Activated CD8-positive, alpha-beta memory T cell treated with anti-CD3 and anti-CD28 coated beads for 1 hour (primary cell): ENCODE data around the gene ANK3.

Experiments used
- DNase-seq, 2 donors: peaks; one replicate each; pipeline ENCODE4 v3.0.0-alpha.2; 2020; ENCODE audit warnings: low read depth in 1 of 2; ENCODE audit errors: extremely low read depth in 1 of 2

Gene ANK3

DNA sequence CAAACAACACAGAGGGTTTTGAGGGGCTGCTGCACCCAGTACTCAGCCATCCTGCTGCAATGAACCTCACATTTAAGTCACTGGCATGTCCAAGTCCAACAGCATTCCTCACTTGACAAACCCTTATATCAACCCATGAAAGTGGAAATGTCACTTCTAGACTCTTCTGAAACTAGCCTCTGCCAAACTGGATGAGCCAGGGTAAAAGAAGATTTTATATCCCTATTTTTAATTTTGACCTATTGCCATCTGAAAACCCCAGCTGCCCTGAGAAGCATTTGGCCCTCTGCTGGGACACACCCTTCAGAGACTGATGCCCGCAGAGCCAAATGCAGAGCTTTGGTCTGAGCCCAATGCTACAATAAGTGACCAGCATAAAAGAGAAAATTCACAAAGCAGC, 201.1 kb downstream of the ANK3 start:
- DNase-seq: no peak

DNA sequence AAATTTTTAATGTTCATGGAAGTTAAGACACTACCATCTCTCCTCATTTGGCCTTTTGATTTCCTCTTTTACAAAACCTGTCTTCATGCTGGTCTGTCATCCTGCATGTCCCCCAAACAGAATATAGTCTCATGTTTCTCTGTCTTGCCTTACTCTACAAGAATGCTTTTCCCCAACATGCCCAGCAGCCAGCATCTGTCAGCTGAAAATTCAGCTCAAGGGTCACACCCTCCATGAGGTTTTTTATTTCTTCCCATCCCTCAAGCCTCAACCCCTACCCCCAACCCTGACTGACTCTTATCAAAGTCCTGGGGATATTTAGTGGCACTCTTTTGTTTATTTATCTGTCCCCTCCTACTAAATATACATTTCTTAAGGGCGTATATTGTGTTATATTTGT, 202.0 kb downstream of the ANK3 start:
- DNase-seq: no peak

DNA sequence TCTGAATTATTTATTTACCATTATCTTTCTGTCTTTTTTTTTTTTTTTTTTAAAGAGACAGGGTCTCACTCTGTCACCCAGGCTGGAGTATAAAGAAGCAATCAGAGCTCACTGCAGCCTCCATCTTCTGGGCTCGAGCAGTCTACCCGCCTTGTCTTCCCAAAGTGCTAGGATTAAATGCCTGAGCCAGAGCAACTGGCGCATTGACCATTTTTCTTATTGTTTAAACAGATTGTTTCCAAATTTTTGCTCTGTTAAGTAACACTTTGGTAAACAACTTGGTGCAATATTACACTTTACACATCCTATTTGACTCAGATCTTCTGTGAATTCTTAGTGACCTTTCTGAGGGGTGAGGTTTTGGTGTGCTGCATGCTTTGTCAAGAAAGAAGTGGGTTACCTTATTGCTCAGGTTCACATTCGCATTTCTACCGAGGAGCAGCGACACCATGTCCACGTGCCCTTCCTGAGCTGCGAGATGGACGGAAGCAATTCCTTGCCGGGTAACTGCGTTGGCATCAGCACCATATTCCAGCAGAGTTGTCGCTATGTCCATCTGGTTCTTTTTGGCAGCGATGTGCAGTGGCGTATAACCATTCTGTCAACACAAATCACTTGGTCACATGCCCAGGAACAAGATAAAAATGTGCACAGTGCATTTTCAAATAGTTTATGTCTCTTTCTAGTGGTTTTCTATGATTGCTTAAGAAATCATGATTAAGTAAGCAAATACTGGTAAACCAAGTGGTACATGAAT, 203.2 kb downstream of the ANK3 start:
- no peak for DNase-seq

DNA sequence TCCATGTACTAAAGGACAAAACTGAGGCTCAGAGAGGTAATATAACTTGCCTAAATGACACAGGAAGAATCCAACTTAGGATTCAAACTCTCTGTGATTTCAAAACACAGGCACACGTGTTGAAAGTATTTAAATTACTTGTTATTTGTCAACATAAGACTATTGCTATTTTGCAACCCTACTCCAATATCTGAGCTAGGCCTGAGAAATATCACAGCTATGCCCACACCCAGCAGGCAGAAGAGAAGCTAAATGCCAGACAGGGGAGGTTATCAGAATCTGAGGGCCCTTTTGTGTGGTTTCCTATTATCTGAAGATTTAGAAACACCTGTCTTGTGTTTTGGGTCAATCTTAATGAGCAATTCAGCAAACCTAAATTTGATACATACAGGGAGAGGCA, 204.3 kb downstream of the ANK3 start:
- no peak for DNase-seq

DNA sequence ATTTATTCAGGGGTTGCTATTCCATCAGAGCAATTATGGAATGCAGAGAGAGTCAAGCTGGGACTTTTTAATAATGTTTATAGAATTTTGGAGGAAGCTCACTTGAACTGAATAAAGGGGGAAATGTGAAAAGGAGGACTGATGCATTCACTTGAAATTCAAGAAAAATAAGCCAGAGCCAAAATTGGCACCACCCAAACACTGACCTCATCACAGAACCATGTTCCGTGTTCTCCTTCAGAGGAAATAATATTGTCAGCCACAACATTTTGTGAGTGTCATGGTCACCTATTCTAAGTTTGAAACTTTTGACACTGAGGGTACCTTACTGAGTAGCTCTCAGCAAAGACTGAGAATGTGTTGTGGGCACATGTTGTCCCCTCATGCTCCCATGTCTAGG, 207.0 kb downstream of the ANK3 start:
- DNase-seq: no peak

DNA sequence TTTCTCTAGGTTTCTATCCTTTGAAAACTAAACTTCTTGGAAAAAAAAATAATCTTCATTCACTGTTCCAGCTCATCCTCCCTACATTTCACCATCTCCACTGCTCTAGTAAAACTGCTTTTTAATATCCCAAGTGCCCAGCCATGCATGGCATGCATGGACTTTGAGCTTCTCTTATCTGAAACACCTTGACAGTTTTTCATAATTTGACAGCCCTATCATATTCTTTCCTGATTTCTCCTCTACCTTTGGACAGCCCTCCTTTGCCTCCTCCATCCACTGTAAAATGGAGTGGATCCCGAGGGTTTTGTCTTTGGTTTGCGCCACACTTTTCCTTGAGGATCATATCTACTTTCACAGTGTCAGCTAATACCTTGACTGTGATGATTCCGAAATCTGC, 212.8 kb downstream of the ANK3 start:
- no peak for DNase-seq

DNA sequence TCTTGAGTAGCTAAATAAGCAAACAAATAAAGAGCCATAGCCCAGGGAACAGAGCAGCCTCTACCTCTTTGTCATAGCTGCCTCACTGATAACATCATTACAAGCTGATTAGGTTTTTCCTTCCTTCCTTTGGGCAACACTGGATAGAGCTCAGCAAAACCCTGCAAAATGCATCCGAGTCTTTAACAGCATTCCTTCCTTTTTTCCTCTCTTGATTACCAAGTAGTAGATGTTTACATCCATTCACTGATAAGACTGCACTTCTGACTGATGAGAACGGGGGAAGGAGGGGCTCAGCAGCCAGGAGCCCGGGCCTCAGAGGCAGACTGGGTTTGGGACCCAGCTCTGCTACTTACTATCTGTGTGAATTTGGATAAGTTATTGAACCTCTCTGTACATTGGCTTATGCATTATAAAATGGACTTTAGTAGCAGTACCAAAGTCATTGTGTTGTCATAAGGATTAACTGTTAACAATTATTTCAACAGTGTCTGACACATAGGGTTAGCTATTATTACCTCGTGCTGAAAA, 214.2 kb downstream of the ANK3 start:
- no peak for DNase-seq

DNA sequence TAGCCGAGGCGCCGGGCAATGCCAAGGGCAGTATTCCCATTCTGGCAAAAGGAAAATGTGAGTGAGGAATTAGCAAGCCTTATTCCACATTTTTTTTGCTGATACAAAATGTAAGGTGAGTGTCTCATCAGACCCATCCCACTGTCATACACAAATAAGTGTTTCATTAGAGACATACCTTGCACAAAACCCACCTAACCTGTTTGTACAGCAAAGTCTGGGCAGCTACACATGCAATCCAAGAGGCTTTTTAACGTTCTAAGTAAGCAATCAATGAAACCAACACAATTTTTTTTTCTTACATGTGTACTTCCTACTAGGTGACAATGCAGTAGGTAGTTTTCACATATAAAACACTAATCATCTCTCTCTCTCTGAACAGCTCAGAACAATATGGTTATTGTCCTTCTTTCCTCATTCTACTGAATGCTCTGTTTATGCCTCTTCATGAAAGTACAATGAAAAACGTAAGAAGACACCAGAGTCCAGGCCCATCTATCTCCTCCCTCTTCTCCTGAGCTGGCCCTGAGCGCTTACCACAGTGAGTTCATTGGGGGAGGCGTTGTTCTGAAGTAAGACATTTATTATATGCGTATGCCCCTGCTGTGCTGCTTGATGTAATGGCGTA, 217.2 kb downstream of the ANK3 start:
- DNase-seq: no peak

DNA sequence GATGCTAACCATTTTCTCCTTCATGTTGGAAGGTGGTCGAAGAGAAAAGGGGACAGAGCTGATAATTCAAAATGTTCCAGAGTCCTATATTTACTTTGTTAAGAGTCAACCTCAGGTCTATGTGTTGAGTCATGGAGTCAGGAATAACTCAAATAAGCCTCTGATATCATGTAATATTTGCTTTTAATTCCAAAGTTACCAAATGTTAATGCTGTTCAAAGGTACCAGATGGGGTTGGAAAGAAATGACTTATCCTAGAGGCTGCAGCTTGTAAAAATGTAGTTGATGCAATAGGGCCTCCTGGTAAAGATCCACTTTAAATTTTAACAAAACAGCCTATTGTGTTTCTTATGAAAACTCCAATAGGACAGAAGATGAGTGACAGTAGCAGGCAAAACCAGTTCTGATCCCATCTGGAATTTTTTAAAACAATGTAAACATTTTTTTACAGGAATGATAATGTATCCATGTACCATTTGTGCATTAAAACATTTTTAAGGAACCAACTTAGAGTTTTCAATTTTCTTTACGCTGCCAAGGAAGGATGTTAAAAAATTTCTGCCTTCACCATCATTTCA, 218.2 kb downstream of the ANK3 start:
- no peak for DNase-seq

DNA sequence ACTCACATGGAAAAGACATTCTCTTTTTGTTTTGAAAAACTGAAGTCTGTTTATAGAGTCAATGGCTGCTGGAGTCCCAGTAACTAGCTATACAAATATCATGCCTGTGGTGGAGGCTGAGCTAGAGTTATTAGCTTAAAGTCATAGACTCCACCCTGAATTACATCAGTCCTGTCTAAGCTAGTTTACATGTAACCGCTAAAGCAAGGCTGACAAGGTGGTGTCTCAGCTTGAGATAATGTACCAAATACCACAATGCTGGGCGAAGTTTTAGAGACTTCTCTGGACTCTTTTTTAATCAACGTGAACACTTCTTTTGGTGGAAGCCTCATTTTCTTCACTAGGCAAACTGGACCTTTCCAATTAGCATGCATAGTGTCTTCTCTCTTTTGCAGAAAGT, 219.4 kb downstream of the ANK3 start:
- no peak for DNase-seq

DNA sequence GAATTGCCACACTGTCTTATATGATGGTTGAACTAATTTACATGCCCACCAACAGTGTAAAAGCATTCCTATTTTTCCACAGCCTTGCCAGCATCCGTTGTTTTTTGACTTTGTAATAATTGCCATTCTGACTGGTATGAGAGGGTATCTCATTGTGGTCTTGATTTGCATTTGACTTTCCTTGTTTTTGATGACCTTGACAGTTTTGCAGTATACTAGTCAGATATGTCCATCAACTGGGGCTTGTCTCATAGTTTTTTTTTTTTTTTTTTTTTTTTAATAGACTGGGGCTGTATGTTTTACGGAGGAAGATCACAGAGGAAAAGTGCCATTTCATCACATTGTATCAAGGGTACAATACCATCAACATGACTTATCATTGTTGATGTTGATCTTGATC, 220.6 kb downstream of the ANK3 start:
- DNase-seq: no peak

DNA sequence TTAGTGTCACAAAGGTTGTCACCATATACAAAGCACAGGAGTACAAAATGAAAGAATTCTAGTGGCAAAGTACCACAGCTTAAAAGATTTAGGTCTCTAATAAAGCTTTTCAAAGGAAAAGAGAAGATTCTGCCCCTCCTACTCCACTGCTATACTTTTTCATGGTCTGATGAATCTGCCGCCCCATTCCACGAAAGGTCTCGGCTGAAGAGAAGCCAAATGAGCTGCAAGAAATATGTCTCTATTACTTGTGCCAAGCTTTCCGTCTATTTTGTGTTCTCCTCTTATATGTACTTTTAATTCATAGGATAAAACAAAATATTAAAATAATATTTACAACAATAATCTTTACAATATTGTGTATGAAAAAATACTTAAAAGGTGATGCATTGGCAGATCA, 222.6 kb downstream of the ANK3 start:
- no peak for DNase-seq

DNA sequence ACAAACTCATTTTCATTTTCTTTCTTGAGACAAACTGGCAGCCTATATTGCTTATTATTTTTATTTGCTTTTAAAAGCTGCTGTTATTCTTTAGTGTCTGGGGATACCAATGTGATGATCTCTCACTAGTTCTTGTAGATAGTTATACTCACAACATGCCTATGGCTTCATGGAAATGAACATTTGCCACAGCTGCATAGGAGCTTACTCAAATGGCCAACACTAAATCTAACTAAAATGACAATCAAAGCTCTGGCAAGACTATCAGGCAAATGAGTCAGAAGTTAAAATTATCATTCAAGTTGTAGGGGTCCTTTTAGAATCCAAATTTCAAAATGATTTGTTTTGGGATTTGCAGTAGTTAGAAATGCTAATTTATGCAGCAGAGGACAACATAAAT, 225.9 kb downstream of the ANK3 start:
- DNase-seq: no peak

DNA sequence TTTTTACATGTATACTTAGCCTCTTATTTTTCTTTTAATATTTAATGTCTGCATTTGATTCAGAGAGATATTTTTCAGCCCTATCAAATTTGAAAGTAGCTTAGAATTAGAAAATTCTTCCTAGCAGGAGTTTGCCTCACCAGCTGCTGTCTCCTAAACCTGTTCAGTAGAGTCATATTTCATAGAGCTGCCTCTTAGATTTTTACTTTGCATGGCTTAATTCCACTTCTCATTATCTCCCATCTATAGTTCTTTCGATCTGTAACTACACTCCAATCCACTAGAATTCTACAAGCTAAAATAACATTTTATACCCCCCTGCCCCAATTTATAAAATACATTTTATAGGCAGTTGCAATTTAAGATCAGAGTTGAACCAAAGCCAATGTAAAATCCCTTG, 227.0 kb downstream of the ANK3 start:
- no peak for DNase-seq

DNA sequence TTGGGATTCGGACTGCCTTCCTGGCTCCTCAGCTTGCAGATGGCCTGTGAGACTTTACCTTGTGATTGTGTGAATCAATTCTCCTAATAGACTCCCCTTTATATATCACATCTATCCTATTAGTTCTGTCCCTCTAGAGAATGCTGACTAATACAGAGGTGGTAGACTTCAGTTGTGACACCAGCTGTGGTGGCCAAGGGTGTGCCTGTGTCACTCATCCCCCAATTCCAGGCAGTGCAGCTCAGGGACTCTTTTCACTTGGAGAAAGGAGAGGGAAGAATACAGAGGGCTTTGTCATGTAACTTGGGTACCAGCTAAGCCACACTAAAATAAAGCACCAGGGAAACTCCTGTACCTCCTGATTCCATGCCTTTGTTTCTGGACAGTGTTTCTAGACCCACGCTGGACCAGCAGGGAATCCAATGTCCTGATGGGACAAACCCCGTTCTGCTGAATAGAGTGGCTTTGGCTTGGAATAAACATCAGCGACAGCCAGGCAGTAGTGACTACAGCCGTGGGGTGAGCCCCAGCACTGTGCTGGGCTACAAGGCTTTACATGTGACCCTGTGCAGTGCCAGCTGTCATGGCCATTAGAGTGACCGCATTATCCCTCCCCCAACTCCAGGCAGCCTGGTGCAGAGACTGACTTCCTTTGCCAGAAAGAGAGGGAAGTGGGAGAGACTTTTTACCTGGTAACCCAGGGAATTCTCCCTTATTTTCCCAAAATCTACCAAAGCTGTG, 233.6 kb downstream of the ANK3 start:
- DNase-seq: no peak

DNA sequence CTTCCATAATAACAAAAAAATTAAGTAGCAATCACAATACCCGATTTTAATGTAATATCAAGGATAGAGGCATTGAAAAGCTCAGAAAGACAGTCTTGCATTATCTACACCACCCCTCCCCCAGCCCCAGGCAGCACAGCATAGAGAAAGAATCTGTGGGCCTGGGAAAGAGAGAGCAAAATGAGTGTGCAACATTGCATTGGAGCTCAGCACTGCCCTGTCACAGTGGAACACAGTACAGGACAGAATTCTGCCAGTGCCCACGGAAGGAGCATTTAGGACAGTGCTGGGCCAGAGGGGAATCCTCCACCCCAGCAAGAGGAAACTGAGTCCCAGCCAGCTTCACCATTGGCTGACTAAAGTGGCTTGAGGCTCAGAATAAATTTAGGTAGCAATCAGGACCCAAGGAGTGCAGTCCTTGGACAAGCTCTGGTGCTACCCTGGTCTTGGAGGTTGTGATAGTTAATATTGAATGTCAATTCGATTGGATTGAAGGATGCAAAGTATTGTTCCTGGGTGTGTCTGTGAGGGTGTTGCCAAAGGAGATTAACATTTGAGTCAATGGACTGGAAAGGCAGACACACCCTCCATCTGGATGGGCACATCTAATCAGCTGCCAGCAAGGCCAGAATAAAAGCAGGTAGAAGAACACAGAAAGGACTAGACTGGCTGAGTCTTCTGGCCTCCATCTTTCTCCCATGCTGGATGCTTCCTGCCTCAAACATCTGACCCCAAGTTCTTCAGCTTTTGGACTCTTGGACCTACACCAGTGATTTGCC, 234.4 kb downstream of the ANK3 start:
- DNase-seq: no peak

DNA sequence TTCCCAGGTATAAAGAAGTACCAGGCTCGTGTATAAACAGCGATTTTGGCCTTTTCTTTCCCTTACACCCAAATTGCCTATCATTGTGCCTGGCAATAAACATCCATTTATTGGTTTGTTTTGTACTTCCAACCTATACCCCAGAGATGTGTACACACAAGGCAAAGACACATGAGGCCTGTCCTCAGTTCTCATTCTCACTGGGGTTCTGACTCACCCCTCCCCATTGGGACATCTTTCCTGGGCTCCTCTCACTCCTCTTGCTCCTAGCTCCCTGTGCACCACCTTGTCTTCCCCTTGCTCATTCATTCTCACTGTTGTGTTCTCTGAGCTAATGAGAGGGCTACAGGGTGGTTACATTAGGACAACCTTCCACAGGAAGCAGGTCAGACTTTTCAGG, 240.7 kb downstream of the ANK3 start:
- no peak for DNase-seq

DNA sequence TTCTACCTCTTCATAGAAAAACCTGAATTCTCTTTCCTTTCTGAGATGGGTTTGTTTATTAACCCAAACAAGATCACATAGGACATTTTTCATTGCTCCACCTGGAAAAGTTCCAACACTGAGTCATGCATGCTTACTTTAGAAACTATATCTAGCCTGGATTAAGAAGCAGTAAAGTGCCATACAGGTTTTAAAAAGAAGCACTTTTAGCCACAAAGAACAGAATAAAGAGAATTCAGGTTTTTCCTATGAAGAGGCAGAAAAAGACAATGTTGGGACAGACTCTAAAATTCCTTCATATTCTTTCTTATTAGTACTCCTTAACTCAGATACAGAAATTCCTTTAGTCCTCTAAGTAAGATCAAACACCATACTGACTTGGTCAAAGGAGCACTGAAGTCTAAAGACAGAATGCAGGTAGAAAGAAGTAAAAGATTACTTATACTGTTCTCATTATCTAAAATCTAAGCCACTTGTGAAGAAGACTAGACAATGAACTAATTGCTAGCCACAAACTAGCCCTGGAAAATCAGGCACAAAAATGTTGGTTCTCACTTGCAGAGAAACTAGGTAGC, 241.3 kb downstream of the ANK3 start:
- no peak for DNase-seq

DNA sequence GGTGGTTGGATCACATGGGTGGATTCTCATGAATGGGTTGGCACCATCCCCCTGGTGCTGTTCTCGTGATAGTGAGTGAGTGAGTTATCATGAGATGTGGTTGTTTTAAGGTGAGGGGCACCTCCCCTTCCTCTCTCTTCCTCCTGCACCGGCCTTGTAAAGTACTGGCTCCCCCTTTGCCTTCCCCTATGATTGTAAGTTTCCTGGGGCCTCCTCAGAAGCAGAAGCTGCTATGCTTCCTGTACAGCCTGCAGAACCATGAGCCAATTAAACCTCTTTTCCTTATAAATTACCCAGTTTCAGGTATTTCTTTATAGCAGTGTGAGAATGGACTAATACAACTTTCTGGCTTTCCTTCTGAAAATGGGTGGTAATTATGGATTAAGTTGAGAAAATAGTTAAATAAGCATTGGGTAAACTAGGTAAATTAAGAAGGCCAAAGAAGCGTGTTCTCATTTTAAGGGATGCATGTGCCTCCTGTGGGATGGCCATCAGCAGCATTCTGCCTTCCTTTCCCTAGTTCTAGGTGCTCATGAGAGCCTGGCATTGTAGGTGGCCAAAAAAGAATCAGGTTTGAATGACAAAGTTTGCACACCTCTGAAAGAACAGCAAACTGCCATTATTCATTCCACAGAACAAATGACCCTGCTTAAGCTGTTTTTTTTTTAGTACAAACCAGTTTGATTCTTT, 242.0 kb downstream of the ANK3 start:
- DNase-seq: no peak

DNA sequence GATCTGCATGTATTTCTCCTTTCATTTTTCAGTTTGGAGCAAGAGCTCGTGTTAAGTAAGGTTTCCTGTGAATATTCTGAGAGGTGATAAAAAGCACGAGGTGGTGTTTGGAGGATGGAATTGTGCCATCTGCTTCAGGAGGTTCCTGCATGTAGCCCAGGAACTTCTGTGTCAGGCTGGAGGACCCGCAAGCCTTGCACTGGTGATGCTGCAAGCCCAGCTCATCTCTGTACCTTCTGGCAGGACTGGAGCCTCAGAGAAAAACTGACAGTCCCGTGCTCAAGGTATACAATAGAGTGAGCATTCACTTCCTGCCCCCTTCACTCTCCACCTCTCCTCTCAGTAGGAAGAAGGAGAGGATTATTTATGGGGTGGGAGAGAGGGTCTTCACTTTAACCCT, 242.7 kb downstream of the ANK3 start:
- no peak for DNase-seq
